Lower lobe of right lung (tissue), 2 donors: ENCODE data around the gene WNT9B. TPM values are rescaled to one million over a fixed set of nuclear protein-coding genes. Genes with fewer than 3 reads are reported as not detected.

Experiments
- ATAC-seq, 2 donors: fragments of 200-7000 bp; cut with Tn5 transposase; one replicate each; pipeline ENCODE4 v1.9.1; 2020 to 2022; ENCODE audit warnings: mild to moderate bottlenecking in 2 of 2, moderate library complexity in 2 of 2
- DNase-seq: peaks from one replicate; pipeline ENCODE4 v3.0.0-alpha.2; 2020
- H3K27ac ChIP-seq: fragments of 200-600 bp; one replicate; pipeline ENCODE4 v1.8.0; 2022
- H3K27me3 ChIP-seq: fragments of 200-600 bp; one replicate; pipeline ENCODE4 v1.8.0; 2022; ENCODE audit warnings: low read depth
- H3K36me3 ChIP-seq: fragments of 200-600 bp; one replicate; pipeline ENCODE4 v1.8.0; 2022; ENCODE audit warnings: mild to moderate bottlenecking
- H3K4me1 ChIP-seq: fragments of 200-600 bp; one replicate; pipeline ENCODE4 v1.8.0; 2022
- H3K4me3 ChIP-seq: fragments of 200-600 bp; one replicate; pipeline ENCODE4 v1.8.0; 2022; ENCODE audit warnings: mild to moderate bottlenecking
- H3K9me3 ChIP-seq: fragments of 200-600 bp; one replicate; pipeline ENCODE4 v1.8.0; 2022
- intact Hi-C: fragments of 100-400 bp; cut with DNase I; formaldehyde crosslinking; loops from one replicate; pipeline ENCODE4 v1.11.0; 2022
- total RNA-seq: library from RNA; stranded (reverse); fragmentation: NEBNext Ultra II Directional; extraction: Animal tissue kit (Norgen Biotek cat#: 25700); gene quantifications from one replicate; pipeline ENCODE4 v1.2.1, GENCODE V29; 2021
- TF ChIP-seq, protein P1 (sequence below): fragments of 200-600 bp; IDR thresholded peaks from one replicate; pipeline ENCODE4 v1.8.0; 2022; ENCODE audit warnings: antibody characterized with exemption, mild to moderate bottlenecking
- donor health status: DM: no; HTN: yes; CAD: no; lungs with severe emphysema.

The WNT9B gene
- total RNA-seq, 1 donor from 2014 or later = 0.80 TPM

DNA sequence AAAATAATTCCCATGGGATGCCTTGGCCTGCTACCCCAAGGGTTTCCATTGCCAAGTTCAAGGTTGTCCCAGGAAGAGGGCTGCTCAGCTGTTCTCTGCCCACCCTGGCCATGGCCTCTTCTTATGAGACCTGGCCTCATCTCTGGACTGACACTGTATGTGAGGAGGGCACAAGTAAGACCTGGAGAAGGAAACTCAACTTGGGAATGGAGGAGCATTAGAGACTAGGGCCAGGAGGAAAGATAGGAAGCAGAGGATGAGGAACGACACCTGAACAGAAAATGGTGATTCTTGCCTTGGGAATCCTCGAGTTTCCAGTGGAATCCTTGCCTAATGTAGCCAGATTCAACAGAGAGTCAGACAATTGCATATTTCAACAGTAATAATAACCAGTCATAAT, 47.0 kb downstream of the WNT9B start:
- no peak overlapping the region for H3K4me3 ChIP-seq
- no peak for ATAC-seq
- intact Hi-C loops = no loop called here
- no peak overlapping the region for H3K27ac ChIP-seq
- H3K27me3 ChIP-seq = peaks cover 12% of the 10 kb centered on the region
- TF ChIP-seq, protein P1, sequence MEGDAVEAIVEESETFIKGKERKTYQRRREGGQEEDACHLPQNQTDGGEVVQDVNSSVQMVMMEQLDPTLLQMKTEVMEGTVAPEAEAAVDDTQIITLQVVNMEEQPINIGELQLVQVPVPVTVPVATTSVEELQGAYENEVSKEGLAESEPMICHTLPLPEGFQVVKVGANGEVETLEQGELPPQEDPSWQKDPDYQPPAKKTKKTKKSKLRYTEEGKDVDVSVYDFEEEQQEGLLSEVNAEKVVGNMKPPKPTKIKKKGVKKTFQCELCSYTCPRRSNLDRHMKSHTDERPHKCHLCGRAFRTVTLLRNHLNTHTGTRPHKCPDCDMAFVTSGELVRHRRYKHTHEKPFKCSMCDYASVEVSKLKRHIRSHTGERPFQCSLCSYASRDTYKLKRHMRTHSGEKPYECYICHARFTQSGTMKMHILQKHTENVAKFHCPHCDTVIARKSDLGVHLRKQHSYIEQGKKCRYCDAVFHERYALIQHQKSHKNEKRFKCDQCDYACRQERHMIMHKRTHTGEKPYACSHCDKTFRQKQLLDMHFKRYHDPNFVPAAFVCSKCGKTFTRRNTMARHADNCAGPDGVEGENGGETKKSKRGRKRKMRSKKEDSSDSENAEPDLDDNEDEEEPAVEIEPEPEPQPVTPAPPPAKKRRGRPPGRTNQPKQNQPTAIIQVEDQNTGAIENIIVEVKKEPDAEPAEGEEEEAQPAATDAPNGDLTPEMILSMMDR = no peak
- no peaks in the 10 kb centered on the region for H3K4me1 ChIP-seq
- no peaks in the 10 kb centered on the region for H3K36me3 ChIP-seq
- H3K9me3 ChIP-seq = no peaks in the 10 kb centered on the region
- DNase-seq = no peak

DNA sequence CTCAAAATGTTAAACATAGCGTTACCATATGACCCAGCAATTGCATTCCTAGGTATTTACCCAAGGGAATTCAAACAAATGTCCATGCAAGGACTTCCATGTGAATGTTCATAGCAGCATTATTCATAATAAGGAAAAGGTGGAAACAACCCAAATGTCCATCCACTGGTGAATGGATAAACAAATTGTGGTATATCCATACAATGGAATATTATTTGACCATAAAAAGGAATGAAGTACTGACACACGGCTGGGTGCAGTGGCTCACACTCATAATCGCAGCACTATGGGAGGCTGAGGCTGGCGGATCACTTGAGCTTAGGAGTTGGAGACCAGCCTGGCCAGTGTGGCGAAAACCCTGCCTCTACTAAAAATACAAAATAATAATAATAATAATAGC, 47.5 kb downstream of the WNT9B start:
- DNase-seq (no peak), ATAC-seq (no peak)
- peaks cover 7% of the 10 kb centered on the region for H3K27me3 ChIP-seq
- H3K4me1 ChIP-seq = no peaks in the 10 kb centered on the region
- intact Hi-C loops = no loop called here
- H3K36me3 ChIP-seq = no peaks in the 10 kb centered on the region
- H3K9me3 ChIP-seq = no peaks in the 10 kb centered on the region
- no peak overlapping the region for H3K4me3 ChIP-seq
- TF ChIP-seq, protein P1 = no peak
- no peak overlapping the region for H3K27ac ChIP-seq

DNA sequence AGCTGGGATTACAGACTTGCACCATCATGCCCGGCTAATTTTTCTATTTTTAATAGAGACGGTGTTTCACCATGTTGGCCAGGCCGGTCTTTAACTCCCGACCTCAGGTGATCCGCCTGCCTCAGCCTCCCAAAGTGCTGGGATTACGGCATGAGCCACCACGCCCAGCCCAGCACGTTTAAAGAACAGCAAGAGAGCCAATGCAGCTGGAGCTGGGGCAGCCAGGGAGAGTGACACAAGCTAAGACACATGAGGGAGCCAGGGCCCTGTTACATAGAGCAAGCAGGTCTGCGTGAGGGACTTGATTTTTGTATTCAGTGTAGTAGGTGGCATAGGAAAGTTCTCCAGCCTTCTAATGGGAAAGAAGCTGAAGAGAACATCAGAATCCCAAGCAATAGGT, 49.9 kb downstream of the WNT9B start:
- DNase-seq (no peak), ATAC-seq (no peak)
- no peaks in the 10 kb centered on the region for H3K4me1 ChIP-seq
- no peaks in the 10 kb centered on the region for H3K36me3 ChIP-seq
- no peak overlapping the region for H3K27ac ChIP-seq
- no peak overlapping the region for H3K4me3 ChIP-seq
- no peaks in the 10 kb centered on the region for H3K9me3 ChIP-seq
- TF ChIP-seq, protein P1 = no peak
- H3K27me3 ChIP-seq = no peaks in the 10 kb centered on the region
- intact Hi-C loops = no loop called here

DNA sequence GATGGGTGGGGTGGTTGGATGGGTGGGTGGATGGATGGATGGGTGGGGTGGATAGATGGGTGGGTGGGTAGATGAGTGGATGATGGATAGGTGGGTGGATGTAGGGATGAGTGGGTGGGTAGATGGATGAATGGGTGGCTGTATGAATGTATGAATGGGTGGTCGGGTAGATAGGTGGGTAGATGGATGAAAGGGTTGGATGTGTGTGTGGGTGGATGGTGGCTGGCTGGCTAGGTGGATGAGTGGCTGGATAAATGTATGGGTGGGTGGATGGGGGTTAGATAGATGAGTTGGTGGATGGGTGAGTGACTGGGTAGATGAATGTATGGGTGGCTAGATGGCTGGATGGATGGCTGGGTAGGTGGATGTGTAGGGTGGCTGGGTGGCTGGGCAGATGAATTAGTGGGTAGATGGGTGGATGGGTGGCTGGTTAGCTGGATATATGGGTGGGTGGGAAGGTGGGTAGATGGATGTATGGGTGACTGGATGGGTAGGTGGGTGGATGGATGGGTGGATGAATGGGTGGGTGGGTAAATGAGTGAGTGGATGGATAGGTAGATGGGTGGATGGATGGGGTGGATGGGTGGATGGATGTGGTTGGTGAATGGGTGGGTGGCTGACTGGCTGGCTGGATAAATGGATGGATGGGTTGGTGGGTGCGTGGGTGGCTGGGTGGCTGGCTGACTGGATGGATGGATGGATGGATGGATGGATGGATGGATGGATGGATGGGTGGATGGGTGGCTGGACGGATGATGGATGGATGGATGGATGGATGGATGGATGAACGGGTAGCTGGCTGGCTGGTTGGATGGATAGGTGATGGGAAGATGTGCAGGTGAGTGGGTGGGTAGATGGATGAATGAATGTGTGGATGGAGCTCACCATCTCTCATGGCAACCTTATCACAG, 52.6 kb downstream of the WNT9B start:
- Histone ChIP-seq H3K9me3 (no peaks in the 10 kb centered on the region), H3K4me3 (no peak overlapping the region), H3K4me1 (no peaks in the 10 kb centered on the region), H3K27me3 (no peaks in the 10 kb centered on the region), H3K36me3 (no peaks in the 10 kb centered on the region), H3K27ac (no peak overlapping the region)
- ATAC-seq (no peak), DNase-seq (no peak)
- TF ChIP-seq, protein P1 = no peak
- intact Hi-C loops = no loop called here

DNA sequence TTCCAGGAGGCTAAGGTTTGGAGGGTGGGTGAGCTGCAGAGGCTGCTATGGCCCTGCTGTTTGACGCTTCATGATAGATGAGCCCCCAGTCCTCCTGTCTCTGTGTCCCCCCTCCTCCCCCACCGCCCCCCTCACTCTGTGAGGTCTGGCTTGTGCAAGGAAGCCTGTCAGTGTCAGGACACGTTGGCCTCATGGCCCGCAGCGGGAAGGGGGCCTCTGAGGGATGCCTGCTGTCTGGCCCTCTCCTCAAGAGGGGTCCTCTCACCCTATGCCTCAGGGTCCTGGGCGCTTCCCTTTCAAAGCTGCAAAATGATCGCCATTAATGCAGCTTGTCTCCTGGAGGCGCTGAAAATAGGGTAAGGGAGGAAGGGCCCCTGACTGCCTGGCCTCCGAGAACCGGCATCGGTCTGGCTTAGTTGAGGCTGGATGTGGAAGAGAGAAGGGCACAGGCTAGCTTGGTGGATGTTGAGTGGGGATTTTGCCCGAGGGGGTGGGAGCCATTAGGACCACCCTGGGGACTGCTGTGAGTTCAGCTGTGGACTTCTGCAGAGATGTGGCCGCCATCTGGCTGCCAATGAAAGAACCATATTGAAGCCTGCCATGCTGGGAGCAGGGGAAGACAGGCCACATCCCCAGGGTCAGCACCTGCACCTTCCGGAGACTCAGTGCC, 56.8 kb downstream of the WNT9B start:
- Histone ChIP-seq H3K9me3 (no peaks in the 10 kb centered on the region), H3K27me3 (no peaks in the 10 kb centered on the region), H3K4me3 (no peak overlapping the region), H3K36me3 (no peaks in the 10 kb centered on the region), H3K27ac (no peak overlapping the region), H3K4me1 (no peaks in the 10 kb centered on the region)
- DNase-seq (no peak), ATAC-seq (no peak)
- TF ChIP-seq, protein P1 = no peak
- intact Hi-C loops = no loop called here
